ENCODE measurements around the gene RAD23A. TPM values are rescaled to one million over a fixed set of nuclear protein-coding genes. Genes with fewer than 3 reads are reported as not detected.
"Not testable (repeated sequence)": the region's sequence is repeated elsewhere in the genome, so short reads cannot be mapped to it uniquely, and the experiment has no call there.

RAD23A gene
- total RNA-seq, 4 donors from 2014 or later = 138 to 218 (median 181) TPM

- Histone ChIP-seq H3K4me1 (peaks cover 0 to 14% (median 10%) of the 10 kb centered on the region in 4 donors), H3K4me3 (no peak overlapping the region), H3K36me3 (no peaks in the 10 kb centered on the region), H3K27me3 (no peaks in the 10 kb centered on the region), H3K27ac (replicated peaks in 1 of 4) (no peak overlapping the region), H3K9me3 (no peaks in the 10 kb centered on the region)
- WGBS = 85% methylated on average over 6 of the region's 16 CpGs
- DNase-seq (ENCODE audit: extremely low spot score) = no peak
- intact Hi-C loops (cut with DNase I) = no loop called here
- TF ChIP-seq CTCF (IDR thresholded peaks at IDR 0.05) (no peak), POLR2A (IDR thresholded peaks at IDR 0.05; ENCODE audit: low read depth) (no peak), POLR2AphosphoS5 (IDR thresholded peaks at IDR 0.05) (no peak), EP300 (IDR thresholded peaks at IDR 0.05) (no peak)
Measured at GRCh38 chr19:12973236-12973635, 27.6 kb downstream of the RAD23A start.

GRCh38 chr19:12974301-12975220 is 28.9 kb downstream of the RAD23A start:
- whole genome bisulfite sequencing = 47% methylated on average over 7 of the region's 19 CpGs
- Histone ChIP-seq H3K4me1 (peaks cover 0 to 9% (median 5%) of the 10 kb centered on the region in 4 donors), H3K36me3 (no peaks in the 10 kb centered on the region), H3K4me3 (no peak overlapping the region), H3K27ac (replicated peaks in 1 of 4) (no peak overlapping the region), H3K27me3 (no peaks in the 10 kb centered on the region), H3K9me3 (no peaks in the 10 kb centered on the region)
- no peak for DNase-seq (ENCODE audit: extremely low spot score)
- no peak for TF ChIP-seq POLR2A (IDR thresholded peaks at IDR 0.05; ENCODE audit: low read depth)
- intact Hi-C loops (cut with DNase I) = loop anchor here (5.0 kb wide), 1 partner anchor 288 kb away; no protein-coding TSS in a partner anchor

- TF ChIP-seq POLR2A (IDR thresholded peaks at IDR 0.05; ENCODE audit: low read depth) = no peak
- no peak for TF ChIP-seq POLR2AphosphoS5 (IDR thresholded peaks at IDR 0.05)
- TF ChIP-seq EP300 (IDR thresholded peaks at IDR 0.05) = no peak
- no peak for TF ChIP-seq CTCF (IDR thresholded peaks at IDR 0.05)
- 40% methylated on average over 1 of the region's 17 CpGs for WGBS
Measured at GRCh38 chr19:12975221-12975741, 29.6 kb downstream of the RAD23A start.

GRCh38 chr19:12976109-12976508 is 30.4 kb downstream of the RAD23A start:
- not testable (repeated sequence) for DNase-seq (ENCODE audit: extremely low spot score); H3K36me3 ChIP-seq; H3K27me3 ChIP-seq; H3K4me1 ChIP-seq; H3K4me3 ChIP-seq; H3K9me3 ChIP-seq; H3K27ac ChIP-seq (replicated peaks in 1 of 4)
- intact Hi-C loops (cut with DNase I) = loop anchor here (5.0 kb wide), 1 partner anchor 286 kb away; no protein-coding TSS in a partner anchor
- 90% methylated on average over 7 of the region's 7 CpGs for WGBS

More at GRCh38 chr19:12975221-12975741, 29.6 kb downstream of the RAD23A start:
- Histone ChIP-seq H3K4me1 (peaks cover 0 to 4% (median 0%) of the 10 kb centered on the region in 4 donors), H3K9me3 (no peaks in the 10 kb centered on the region), H3K4me3 (no peak overlapping the region), H3K27me3 (no peaks in the 10 kb centered on the region), H3K27ac (replicated peaks in 1 of 4) (no peak overlapping the region), H3K36me3 (no peaks in the 10 kb centered on the region)
- DNase-seq (ENCODE audit: extremely low spot score) = no peak
- intact Hi-C loops (cut with DNase I) = loop anchor here (5.0 kb wide), 1 partner anchor 287 kb away; no protein-coding TSS in a partner anchor

GRCh38 chr19:12979974-12980373 is 34.3 kb downstream of the RAD23A start:
- 95% methylated on average over 3 of the region's 3 CpGs for WGBS
- no peak for DNase-seq (ENCODE audit: extremely low spot score)
- TF ChIP-seq POLR2AphosphoS5 (IDR thresholded peaks at IDR 0.05) = no peak
- TF ChIP-seq CTCF (IDR thresholded peaks at IDR 0.05) = no peak
- TF ChIP-seq EP300 (IDR thresholded peaks at IDR 0.05) = no peak
- TF ChIP-seq POLR2A (IDR thresholded peaks at IDR 0.05; ENCODE audit: low read depth) = no peak
- intact Hi-C loops (cut with DNase I) = loop anchor here (5.0 kb wide), 2 partner anchors 52 to 282 kb away; no protein-coding TSS in a partner anchor
- H3K36me3 ChIP-seq = no peaks in the 10 kb centered on the region
- H3K27me3 ChIP-seq = no peaks in the 10 kb centered on the region
- H3K9me3 ChIP-seq = no peaks in the 10 kb centered on the region
- no peak overlapping the region for H3K4me3 ChIP-seq
- H3K27ac ChIP-seq (replicated peaks in 1 of 4) = no peak overlapping the region
- peaks cover 12 to 22% (median 18%) of the 10 kb centered on the region in 4 donors for H3K4me1 ChIP-seq

All from esophagus muscularis mucosa (tissue), 4 donors.